Measurements from ENCODE around the gene BRD3. TPM values are rescaled to one million over a fixed set of nuclear protein-coding genes. Genes with fewer than 3 reads are reported as not detected.

BRD3 gene
- total RNA-seq, 2 experiments from 2014 or later: 3.1 to 16.3 TPM

DNA sequence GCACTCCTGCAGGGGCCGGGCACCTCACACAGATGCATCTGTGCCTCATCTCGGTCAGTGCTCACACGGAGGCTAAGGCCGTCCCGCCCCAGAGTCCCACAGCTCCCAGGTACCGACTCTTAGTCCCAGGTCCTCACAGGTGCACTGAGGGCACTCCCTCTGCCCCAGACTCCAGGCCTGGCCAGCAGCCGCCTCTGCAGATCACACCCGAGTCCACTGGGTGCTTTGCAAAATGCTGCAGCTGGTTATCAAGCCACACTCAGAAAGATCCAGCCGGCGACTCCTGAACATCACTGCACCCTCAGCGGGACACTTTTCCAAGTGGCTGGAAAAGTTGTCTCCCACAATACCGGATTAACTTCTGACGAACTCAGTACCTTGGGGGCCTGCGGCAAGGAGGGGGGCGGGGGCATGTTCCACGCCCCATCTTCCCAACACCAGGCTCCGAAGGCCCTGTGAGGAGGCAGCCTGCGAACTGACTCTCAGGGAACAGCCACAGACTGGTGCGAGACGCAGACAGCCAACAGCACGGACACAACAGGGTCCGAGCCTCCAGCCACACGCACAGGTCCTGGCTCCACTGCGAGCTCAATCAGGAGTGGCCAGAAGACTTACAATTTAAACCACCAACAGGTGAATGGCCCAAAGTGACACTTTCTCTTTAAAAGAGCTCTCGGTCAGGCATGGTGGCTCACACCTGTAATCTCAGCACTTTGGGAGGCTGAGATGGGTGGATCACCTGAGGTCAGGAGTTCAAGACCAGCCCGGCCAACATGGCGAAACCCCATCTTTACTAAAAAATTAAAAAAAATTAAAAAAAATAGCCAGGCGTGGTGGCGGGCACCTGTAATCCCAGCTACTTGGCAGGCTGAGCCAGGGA, 4.0 kb downstream of the BRD3 start:
- no peaks in the 10 kb centered on the region for H3K79me2 ChIP-seq (ENCODE audit: insufficient read depth, low read depth, low read length)
- peaks cover 23% of the 10 kb centered on the region for H4K20me1 ChIP-seq (ENCODE audit: insufficient read depth, low read length)
- no peaks in the 10 kb centered on the region for H3K9me2 ChIP-seq (ENCODE audit: insufficient read depth, low read length)
- H3K9me3 ChIP-seq (ENCODE audit: low read length): no peaks in the 10 kb centered on the region
- no peaks in the 10 kb centered on the region for H3K36me3 ChIP-seq (ENCODE audit: insufficient read depth, low read length)
- no peak overlapping the region for H3K4me3 ChIP-seq (ENCODE audit: low read depth, low read length, poor library complexity, severe bottlenecking)
- H3K4me1 ChIP-seq (ENCODE audit: insufficient read depth, low read length, poor library complexity, severe bottlenecking): peaks cover 31% of the 10 kb centered on the region
- intact Hi-C loops (cut with micrococcal nuclease; ENCODE audit: unreplicated experiment): no loop called here
- ChIA-PET POLR2A (no interaction called here), CTCF (ENCODE audit: unreplicated experiment) (no interaction called here)
- no TSS peak for BruUV-seq (replicated peaks)
- no peak for DNase-seq (ENCODE audit: low spot score)
- H3K4me2 ChIP-seq (ENCODE audit: low read length): no peak overlapping the region
- TF ChIP-seq, protein P1, sequence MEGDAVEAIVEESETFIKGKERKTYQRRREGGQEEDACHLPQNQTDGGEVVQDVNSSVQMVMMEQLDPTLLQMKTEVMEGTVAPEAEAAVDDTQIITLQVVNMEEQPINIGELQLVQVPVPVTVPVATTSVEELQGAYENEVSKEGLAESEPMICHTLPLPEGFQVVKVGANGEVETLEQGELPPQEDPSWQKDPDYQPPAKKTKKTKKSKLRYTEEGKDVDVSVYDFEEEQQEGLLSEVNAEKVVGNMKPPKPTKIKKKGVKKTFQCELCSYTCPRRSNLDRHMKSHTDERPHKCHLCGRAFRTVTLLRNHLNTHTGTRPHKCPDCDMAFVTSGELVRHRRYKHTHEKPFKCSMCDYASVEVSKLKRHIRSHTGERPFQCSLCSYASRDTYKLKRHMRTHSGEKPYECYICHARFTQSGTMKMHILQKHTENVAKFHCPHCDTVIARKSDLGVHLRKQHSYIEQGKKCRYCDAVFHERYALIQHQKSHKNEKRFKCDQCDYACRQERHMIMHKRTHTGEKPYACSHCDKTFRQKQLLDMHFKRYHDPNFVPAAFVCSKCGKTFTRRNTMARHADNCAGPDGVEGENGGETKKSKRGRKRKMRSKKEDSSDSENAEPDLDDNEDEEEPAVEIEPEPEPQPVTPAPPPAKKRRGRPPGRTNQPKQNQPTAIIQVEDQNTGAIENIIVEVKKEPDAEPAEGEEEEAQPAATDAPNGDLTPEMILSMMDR (conservative IDR thresholded peaks at IDR 0.05; ENCODE audit: low read length): no peak
- no peak for TF ChIP-seq EZH2phosphoT487 (IDR thresholded peaks at IDR 0.05; ENCODE audit: borderline replicate concordance, low read depth, low read length)
- H3K27ac ChIP-seq (ENCODE audit: low read depth, low read length, poor library complexity, severe bottlenecking): no peak overlapping the region
- no peak overlapping the region for H2AFZ ChIP-seq (ENCODE audit: low read length)

DNA sequence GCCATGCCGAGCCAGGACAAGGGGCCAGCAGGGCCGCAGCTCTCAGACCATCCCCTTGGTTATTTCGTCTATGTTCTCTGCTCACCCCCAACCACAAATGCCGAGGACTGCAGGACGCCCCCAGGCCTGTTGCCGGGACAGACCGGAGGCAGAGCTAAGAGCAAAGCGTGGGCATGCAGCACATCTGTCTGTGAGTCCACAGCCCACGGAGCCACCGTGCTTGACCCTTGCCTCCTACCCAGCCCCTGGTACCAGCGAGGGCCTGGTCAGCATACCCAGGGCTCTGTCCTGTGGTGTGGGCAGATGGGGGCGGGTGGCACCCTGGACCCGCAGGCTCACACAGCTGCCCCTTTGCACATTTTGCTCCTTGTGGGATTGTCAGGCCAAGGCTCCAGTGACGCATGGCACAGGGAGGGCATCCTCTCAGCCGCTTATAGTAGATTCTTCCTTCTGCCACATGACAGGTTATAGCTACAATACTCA, 4.7 kb downstream of the BRD3 start:
- Histone ChIP-seq H3K27ac (ENCODE audit: low read depth, low read length, poor library complexity, severe bottlenecking) (no peak overlapping the region), H3K4me1 (ENCODE audit: insufficient read depth, low read length, poor library complexity, severe bottlenecking) (peaks cover 31% of the 10 kb centered on the region), H3K79me2 (ENCODE audit: insufficient read depth, low read depth, low read length) (no peaks in the 10 kb centered on the region), H3K4me3 (ENCODE audit: low read depth, low read length, poor library complexity, severe bottlenecking) (no peak overlapping the region), H4K20me1 (ENCODE audit: insufficient read depth, low read length) (peaks cover 23% of the 10 kb centered on the region), H3K9me2 (ENCODE audit: insufficient read depth, low read length) (no peaks in the 10 kb centered on the region), H3K36me3 (ENCODE audit: insufficient read depth, low read length) (no peaks in the 10 kb centered on the region), H2AFZ (ENCODE audit: low read length) (no peak overlapping the region), H3K9me3 (ENCODE audit: low read length) (no peaks in the 10 kb centered on the region), H3K4me2 (ENCODE audit: low read length) (no peak overlapping the region)
- ChIA-PET CTCF (ENCODE audit: unreplicated experiment) (no interaction called here), POLR2A (no interaction called here)
- intact Hi-C loops (cut with micrococcal nuclease; ENCODE audit: unreplicated experiment): no loop called here
- TF ChIP-seq, protein P1 (conservative IDR thresholded peaks at IDR 0.05; ENCODE audit: low read length): no peak
- no peak for TF ChIP-seq EZH2phosphoT487 (IDR thresholded peaks at IDR 0.05; ENCODE audit: borderline replicate concordance, low read depth, low read length)
- DNase-seq (ENCODE audit: low spot score): no peak
- BruUV-seq (replicated peaks): no TSS peak

- no peak for DNase-seq (ENCODE audit: low spot score)
- no TSS peak for BruUV-seq (replicated peaks)
- H3K9me3 ChIP-seq (ENCODE audit: low read length): no peaks in the 10 kb centered on the region
- TF ChIP-seq EZH2phosphoT487 (IDR thresholded peaks at IDR 0.05; ENCODE audit: borderline replicate concordance, low read depth, low read length): no peak
- no peak overlapping the region for H3K4me3 ChIP-seq (ENCODE audit: low read depth, low read length, poor library complexity, severe bottlenecking)
- POLR2A ChIA-PET: no interaction called here
- H3K36me3 ChIP-seq (ENCODE audit: insufficient read depth, low read length): no peaks in the 10 kb centered on the region
- CTCF ChIA-PET (ENCODE audit: unreplicated experiment): no interaction called here
- H3K4me2 ChIP-seq (ENCODE audit: low read length): no peak overlapping the region
- H3K79me2 ChIP-seq (ENCODE audit: insufficient read depth, low read depth, low read length): no peaks in the 10 kb centered on the region
- no peaks in the 10 kb centered on the region for H3K9me2 ChIP-seq (ENCODE audit: insufficient read depth, low read length)
- H2AFZ ChIP-seq (ENCODE audit: low read length): no peak overlapping the region
- H3K27ac ChIP-seq (ENCODE audit: low read depth, low read length, poor library complexity, severe bottlenecking): no peak overlapping the region
- peaks cover 23% of the 10 kb centered on the region for H4K20me1 ChIP-seq (ENCODE audit: insufficient read depth, low read length)
- intact Hi-C loops (cut with micrococcal nuclease; ENCODE audit: unreplicated experiment): no loop called here
- H3K4me1 ChIP-seq (ENCODE audit: insufficient read depth, low read length, poor library complexity, severe bottlenecking): peaks cover 31% of the 10 kb centered on the region
These were observed 5.3 kb downstream of the BRD3 start for GRCh38 chr9:134062461-134063087.
